Heart right ventricle (tissue), 16 donors: ENCODE measurements around the gene OTC. TPM values are rescaled to one million over a fixed set of nuclear protein-coding genes. Genes with fewer than 3 reads are reported as not detected.

Experiments used
- ATAC-seq, 8 donors: fragments of 200-7000 bp; cut with Tn5 transposase; one replicate each; pipeline ENCODE4 v1.9.1; 2020; ENCODE audit warnings: mild to moderate bottlenecking in 8 of 8, moderate library complexity in 8 of 8, moderate number of reproducible peaks in 1 of 8
- DNase-seq, 2 donors: peaks; one replicate each; pipeline ENCODE4 v3.0.0-alpha.2; 2020
- H3K27ac ChIP-seq, 10 donors: fragments of 200-600 bp; sonication (generic) in 2 of 10; one replicate each; pipeline versions ENCODE4 v1.5.0 to v1.8.0; 2020 to 2022; ENCODE audit warnings: mild to moderate bottlenecking in 3 of 10
- H3K27me3 ChIP-seq, 7 donors: fragments of 200-600 bp; one replicate each; pipeline ENCODE4 v1.8.0; 2021 to 2022; ENCODE audit warnings: mild to moderate bottlenecking in 2 of 7
- H3K36me3 ChIP-seq, 9 donors: fragments of 200-600 bp; sonication (generic) in 1 of 9; one replicate each; pipeline versions ENCODE4 v1.5.0 to v1.8.0; 2020 to 2022; ENCODE audit warnings: mild to moderate bottlenecking in 2 of 9
- H3K4me1 ChIP-seq, 9 donors: fragments of 200-600 bp; sonication (generic) in 1 of 9; one replicate each; pipeline versions ENCODE4 v1.5.0 to v1.8.0; 2020 to 2022; ENCODE audit warnings: mild to moderate bottlenecking in 4 of 9
- H3K4me3 ChIP-seq, 10 donors: fragments of 200-600 bp; sonication (generic) in 2 of 10; one replicate each; pipeline versions ENCODE4 v1.5.0 to v1.8.0; 2020 to 2022; ENCODE audit warnings: mild to moderate bottlenecking in 7 of 10, moderate library complexity in 2 of 10
- H3K9me3 ChIP-seq, 11 donors: fragments of 200-600 bp in 10 of 11; sonication (generic) in 2 of 11; one replicate each; pipeline versions ENCODE4 v1.5.0 to v1.8.0; 2013 to 2022; ENCODE audit warnings: mild to moderate bottlenecking in 2 of 11, control low read depth in 1 of 11, moderate library complexity in 1 of 11
- CTCF ChIP-seq, 9 donors: fragments of 200-600 bp; sonication (generic) in 2 of 9; IDR thresholded peaks; one replicate each; pipeline versions ENCODE4 v1.5.0 to v1.8.0; 2021 to 2022; ENCODE audit warnings: antibody characterized with exemption in 9 of 9, mild to moderate bottlenecking in 5 of 9, moderate library complexity in 1 of 9
- WGBS, 2 donors: extraction: QIAGEN DNeasy Blood & Tissue Kit; methylation state at CpG; one replicate each; pipeline ENCODE4 v1.1.7; 2013; ENCODE audit warnings: inconsistent platforms in 1 of 2; 5-methylcytosine and 5-hydroxymethylcytosine counted together
- intact Hi-C, 10 donors: fragments of 100-400 bp; cut with DNase I; formaldehyde crosslinking; loops; one replicate each; pipeline versions ENCODE4 v1.11.1 to v1.14.2; 2022
- polyA plus RNA-seq, 2 donors: library from polyadenylated mRNA; stranded (reverse); fragments of 200-250 nt; gene quantifications; one replicate each; pipeline ENCODE4 v1.2.3, GENCODE V29; 2013
- total RNA-seq, 10 donors: library from RNA; stranded (reverse); fragmentation: NEBNext Ultra II Directional in 3 of 10; extraction: Animal tissue kit (Norgen Biotek cat#: 25700) in 3 of 10; gene quantifications; one replicate each; pipeline versions ENCODE4 v1.2.1 to v1.2.4, GENCODE V29; 2021 to 2023
- donor health status: Arrhythmogenic right ventricular cardiomyopathy.
- donor health status: ischemic (EF 13 %, LVEDD 7.1; RV severe dilation, severe dysfunction).
- donor health status: healthy with polysubstance abuse.
- donor health status: DM: no; HTN: yes; CAD: no.
- donor health status: DM: no; HTN: no; CAD: no.
- donor health status: ischemic (EF 25% LVEDD 6.9; RV normal size, moderate dysfunction).
- donor health status: ischemic (EF 25% LVEDD 5.7; RV mildly dilated, moderate dysfunction).
- donor health status: healthy.
- donor health status: DM: yes; HTN: yes; CAD: no.
- donor health status: Ischemic cardiomyopathy.
- donor health status: ischemic (EF 35%, LVEDD 5.7; RV mildly dilated, moderate dysfunction).
- donor health status: nonischemic (EF 11% LVEDD 7.7; RV severe dilation, severe dysfunction).
- donor health status: DM: yes; HTN: yes; CAD: no.
- donor health status: PGD.
- donor health status: ischemic (EF 29% LVEDD 5.4; RV normal size, mild dysfunction).
- donor health status: nonischemic (EF 23%, LVEDD 6.1; RV moderate dilation, normal function).

Gene OTC
- total and polyA plus RNA-seq, 12 donors = 0.20 to 0.38 TPM; not detected in 10

- Histone ChIP-seq H3K4me3 (no peak overlapping the region), H3K36me3 (no peaks in the 10 kb centered on the region), H3K27me3 (no peaks in the 10 kb centered on the region), H3K27ac (no peak overlapping the region), H3K4me1 (no peaks in the 10 kb centered on the region), H3K9me3 (peaks cover 0 to 7% (median 0%) of the 10 kb centered on the region in 11 donors)
- ATAC-seq (no peak), DNase-seq (no peak)
- intact Hi-C loops = loop anchor here in 2 of 10 donors (10.0 kb wide), 1 partner anchor 189 kb away; no protein-coding TSS in a partner anchor
- no peak for TF ChIP-seq CTCF (IDR thresholded peaks at IDR 0.05)
- 90 to 100% methylated on average over 1 of the region's 1 CpG for WGBS, 2 donors
Measured at GRCh38 chrX:38465686-38466085, 113.3 kb downstream of the OTC start.

- no peaks in the 10 kb centered on the region for H3K36me3 ChIP-seq
- WGBS, 2 donors = 88 to 89% methylated on average over 6 of the region's 6 CpGs
- H3K4me3 ChIP-seq = no peak overlapping the region
- no peak for ATAC-seq
- DNase-seq = no peak
- no peaks in the 10 kb centered on the region for H3K27me3 ChIP-seq
- no peak for TF ChIP-seq CTCF (IDR thresholded peaks at IDR 0.05)
- H3K4me1 ChIP-seq = no peaks in the 10 kb centered on the region
- H3K27ac ChIP-seq = no peak overlapping the region
- intact Hi-C loops = loop anchor here in 2 of 10 donors (10.0 kb wide), 1 partner anchor 186 kb away; no protein-coding TSS in a partner anchor
- peaks cover 0 to 5% (median 0%) of the 10 kb centered on the region in 11 donors for H3K9me3 ChIP-seq
Measured at GRCh38 chrX:38468563-38469157, 116.3 kb downstream of the OTC start.

Other genes starting within 250 kb of the OTC start
- 10 to 100 TPM; 34.8 to 85.9 (median 47.7) TPM for gene SRPX, start 131.7 kb upstream of the OTC start, total RNA-seq
- gene SRPX, start 131.7 kb upstream of the OTC start, polyA plus RNA-seq = 100 to 1,000 TPM in 1 of 2 donors, 10 to 100 TPM in 1; 70.9 to 204 TPM
- gene RPGR, start 25.1 kb upstream of the OTC start, total RNA-seq = 10 to 100 TPM in 1 of 10 donors, 1 to 10 TPM in 9; 3.8 to 10.2 (median 5.5) TPM
- 10 to 100 TPM in 1 of 2 donors, 1 to 10 TPM in 1; 9.9 to 30.3 TPM for gene RPGR, start 25.1 kb upstream of the OTC start, polyA plus RNA-seq
- gene TSPAN7, start 208.9 kb downstream of the OTC start, total RNA-seq = 10 to 100 TPM; 11.1 to 45.1 (median 19.1) TPM
- gene TSPAN7, start 208.9 kb downstream of the OTC start, polyA plus RNA-seq = 10 to 100 TPM; 25.2 to 49.3 TPM